Activated CD4-positive, alpha-beta memory T cell treated with anti-CD3 and anti-CD28 coated beads, Interleukin-2, amount 10 ng/mL, durations not matched to agents 7 days and 5 days (primary cell): ENCODE data around the gene PROS1. TPM values are rescaled to one million over a fixed set of nuclear protein-coding genes. Genes with fewer than 3 reads are reported as not detected.

Experiments
- CTCF ChIA-PET: fragments of 350-600 bp; sonication (Branson Sonifier 250); formaldehyde crosslinking; loops from one replicate; lab custom pipeline; 2021; ENCODE audit warnings: antibody characterized with exemption, inconsistent platforms; lab: Charles Lee
- POLR2A ChIA-PET: fragments of 350-600 bp; sonication (Branson Sonifier 250); formaldehyde crosslinking; loops from one replicate; lab custom pipeline; 2021; ENCODE audit warnings: antibody characterized with exemption; lab: Charles Lee
- DNase-seq: peaks from one replicate; pipeline ENCODE4 v3.0.0-alpha.2; 2020
- H3K27ac Mint-ChIP-seq: one replicate; pipeline ENCODE4 v1.8.0; 2021; ENCODE audit warnings: mild to moderate bottlenecking, mixed read lengths
- H3K27me3 Mint-ChIP-seq: one replicate; pipeline ENCODE4 v1.8.0; 2021; ENCODE audit warnings: mixed read lengths
- H3K36me3 Mint-ChIP-seq: one replicate; pipeline ENCODE4 v1.8.0; 2021; ENCODE audit warnings: low read depth, mixed read lengths
- H3K4me1 Mint-ChIP-seq: one replicate; pipeline ENCODE4 v1.8.0; 2021; ENCODE audit warnings: mixed read lengths
- H3K4me3 Mint-ChIP-seq: one replicate; pipeline ENCODE4 v1.8.0; 2021; ENCODE audit warnings: mild to moderate bottlenecking, mixed read lengths
- H3K9me3 Mint-ChIP-seq: one replicate; pipeline ENCODE4 v1.8.0; 2021; ENCODE audit warnings: mixed read lengths
- total RNA-seq, 2 experiments: library from RNA; stranded (reverse); gene quantifications; one replicate each; pipeline ENCODE4 v1.2.3, GENCODE V29; 2021

PROS1 gene
- under 1 TPM; 0.35 to 0.50 TPM for total RNA-seq

DNA sequence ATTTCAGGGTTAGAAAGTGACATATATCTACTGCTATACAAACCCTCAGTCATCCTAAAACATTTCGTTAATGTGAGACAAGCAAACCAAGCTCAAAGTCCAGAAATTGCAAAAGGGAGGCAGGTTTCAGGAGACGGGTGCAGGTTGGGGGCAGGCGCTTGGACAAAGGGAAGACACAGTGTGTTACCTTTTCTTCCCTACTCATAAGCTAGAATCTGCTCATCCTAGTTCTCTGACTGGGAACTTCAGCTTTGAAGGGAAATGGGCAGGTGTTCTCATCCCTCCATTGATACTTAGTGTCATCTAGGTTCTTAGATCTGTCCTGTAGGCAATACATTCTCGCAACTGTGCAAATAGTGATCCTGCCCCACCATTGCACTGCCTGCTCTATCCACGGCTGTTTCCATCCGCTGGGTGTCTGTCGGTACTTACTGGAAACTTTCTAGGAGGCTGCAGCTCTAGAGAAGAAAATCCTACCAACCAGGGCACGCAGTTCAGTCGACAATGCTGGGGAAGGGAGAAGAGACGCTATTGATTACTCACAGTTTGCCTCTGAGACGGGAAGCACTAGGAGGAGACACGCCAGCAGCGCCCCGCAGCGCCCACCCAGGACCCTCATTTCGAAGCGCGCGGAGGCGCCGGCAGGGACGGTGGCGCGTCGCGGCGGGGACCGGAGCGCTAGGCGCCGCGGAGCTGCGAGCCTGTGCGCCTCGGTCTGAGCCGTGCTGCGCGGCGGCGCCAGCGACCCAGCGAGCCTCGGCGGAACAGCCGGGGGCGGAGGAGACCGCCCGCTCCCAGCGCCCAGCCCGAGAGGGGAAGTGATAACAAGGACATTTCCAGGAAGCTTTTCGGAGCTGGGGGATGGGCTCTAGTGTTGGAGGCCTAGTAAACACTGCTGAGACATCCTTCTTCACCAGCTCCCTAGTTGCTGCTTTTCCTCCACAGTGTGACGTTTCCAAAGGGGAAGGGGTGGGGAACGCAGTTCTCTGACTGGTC, at the start of gene PROS1:
PROS1 (minus strand) TSS at position 766 of the 996 bp plus-strand sequence; CDS start at position 619, 147 bp downstream.
- no peaks in the 10 kb centered on the region for H3K9me3 Mint-ChIP-seq
- CTCF ChIA-PET: interaction anchor here (0.9 to 1.7 kb wide), 4 partner anchors 12 to 96 kb away, joined by 3 to 6 read pairs (median 4); no protein-coding TSS in a partner anchor
- POLR2A ChIA-PET: interaction anchor here (1.7 kb wide), 1 partner anchor 89 kb away, joined by 6 read pairs; the partner anchor contains the start of genes DHFR2 and NSUN3
- no peak within 1 kb of the TSS for H3K27ac Mint-ChIP-seq
- H3K4me1 Mint-ChIP-seq: peaks cover 10% of the 10 kb centered on the region
- no peaks in the 10 kb centered on the region for H3K36me3 Mint-ChIP-seq
- DNase-seq: peak; percentile 53
- peak within 1 kb of the TSS; percentile 76 for H3K4me3 Mint-ChIP-seq
- H3K27me3 Mint-ChIP-seq: peaks cover 7% of the 10 kb centered on the region

DNA sequence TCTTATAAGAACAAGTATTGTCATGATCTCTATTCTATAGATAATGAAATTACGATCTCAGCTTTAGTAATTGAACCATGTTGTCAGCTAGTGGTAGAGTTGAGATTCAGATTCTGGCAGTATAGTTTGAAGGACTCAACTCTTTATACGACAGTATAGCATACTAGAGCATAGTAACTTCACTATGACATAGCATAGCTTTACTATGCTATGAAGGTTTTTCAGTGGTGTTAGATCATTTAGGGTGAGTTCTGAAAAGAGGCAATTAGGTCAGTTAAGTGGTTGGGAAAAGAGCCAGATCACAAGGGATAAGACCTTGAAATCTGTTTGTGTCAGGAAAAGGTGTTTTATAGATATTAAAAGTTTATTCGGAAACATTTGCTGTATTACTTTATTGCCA, 46.6 kb upstream of the PROS1 start:
- peaks cover 6% of the 10 kb centered on the region for H3K36me3 Mint-ChIP-seq
- POLR2A ChIA-PET: no interaction called here
- H3K9me3 Mint-ChIP-seq: no peaks in the 10 kb centered on the region
- CTCF ChIA-PET: no interaction called here
- DNase-seq: no peak
- H3K4me1 Mint-ChIP-seq: peaks cover 2% of the 10 kb centered on the region
- H3K27ac Mint-ChIP-seq: no peak overlapping the region
- no peaks in the 10 kb centered on the region for H3K27me3 Mint-ChIP-seq
- no peak overlapping the region for H3K4me3 Mint-ChIP-seq

DNA sequence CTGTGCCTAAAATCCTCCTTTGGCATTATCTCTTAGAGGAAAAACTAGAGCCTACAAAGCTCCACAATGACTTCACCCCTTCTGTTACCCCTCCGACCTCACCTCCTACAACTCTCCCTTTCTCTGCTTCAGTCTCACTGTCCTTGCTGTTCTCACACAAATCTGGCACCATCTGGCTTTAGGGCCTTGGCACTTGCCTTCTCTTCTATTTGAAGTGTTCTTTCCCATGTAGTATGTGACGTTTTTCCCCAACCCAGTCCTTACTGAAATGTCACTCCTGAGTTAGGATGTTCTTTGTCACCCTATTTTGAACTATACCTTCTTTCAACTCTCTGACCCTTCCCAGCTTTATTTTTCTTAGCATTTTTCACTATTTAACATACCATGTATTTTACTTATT, 46.0 kb upstream of the PROS1 start:
- Mint-ChIP-seq H3K27ac (no peak overlapping the region), H3K4me3 (no peak overlapping the region), H3K27me3 (no peaks in the 10 kb centered on the region), H3K9me3 (peaks cover 3% of the 10 kb centered on the region), H3K4me1 (peaks cover 7% of the 10 kb centered on the region), H3K36me3 (peaks cover 11% of the 10 kb centered on the region)
- no peak for DNase-seq
- ChIA-PET POLR2A (no interaction called here), CTCF (no interaction called here)

DNA sequence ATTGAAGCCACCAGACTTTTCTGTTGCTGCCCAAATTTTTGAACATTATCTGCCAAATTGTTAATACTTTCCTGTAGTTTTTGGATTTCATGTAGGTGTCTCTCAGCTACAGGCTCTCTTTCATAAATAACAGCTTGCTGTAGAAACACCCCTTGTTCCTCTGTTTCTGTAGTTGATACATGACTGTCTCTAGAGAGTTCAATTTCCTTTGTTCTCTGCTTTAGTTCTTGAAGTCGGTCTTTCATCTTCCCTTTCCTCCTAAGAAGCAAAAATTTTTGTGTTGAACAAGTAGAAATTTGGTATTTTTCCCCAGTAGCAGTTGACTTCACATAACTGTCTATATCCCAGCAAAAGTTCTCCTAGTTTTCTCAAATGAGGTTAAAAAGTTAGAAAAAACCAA, 41.3 kb upstream of the PROS1 start:
- Mint-ChIP-seq H3K27me3 (no peaks in the 10 kb centered on the region), H3K36me3 (peaks cover 25% of the 10 kb centered on the region), H3K27ac (no peak overlapping the region), H3K4me1 (peaks cover 29% of the 10 kb centered on the region), H3K4me3 (no peak overlapping the region), H3K9me3 (peaks cover 3% of the 10 kb centered on the region)
- no peak for DNase-seq
- ChIA-PET CTCF (interaction anchor here (2.7 kb wide), 1 partner anchor 47 kb away, joined by 11 read pairs; the partner anchor contains the start of genes DHFR2 and NSUN3), POLR2A (no interaction called here)

DNA sequence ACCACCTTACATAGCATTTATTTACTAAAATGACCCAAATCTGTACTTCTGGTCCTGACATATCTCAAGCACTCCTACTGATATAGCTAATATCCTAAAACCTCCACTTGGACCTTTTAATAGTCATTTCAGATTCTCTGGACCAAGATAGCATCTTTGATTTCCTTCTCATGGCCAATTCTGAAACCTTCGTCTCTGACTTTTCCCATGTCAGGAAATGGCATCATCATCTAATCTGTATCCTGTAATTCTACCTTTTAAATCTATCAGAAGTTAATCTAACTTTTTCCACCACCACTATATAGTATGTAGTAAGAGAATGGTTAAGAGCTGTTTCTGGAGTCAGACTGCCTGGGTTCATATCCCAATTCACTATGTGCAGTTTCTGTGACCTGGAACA, 38.5 kb upstream of the PROS1 start:
- POLR2A ChIA-PET: interaction anchor here (2.1 kb wide), 1 partner anchor 50 kb away, joined by 11 read pairs; the partner anchor contains the start of genes DHFR2 and NSUN3
- DNase-seq: no peak
- Mint-ChIP-seq H3K27ac (peak overlapping the region; percentile 80), H3K4me1 (peaks cover 36% of the 10 kb centered on the region), H3K27me3 (no peaks in the 10 kb centered on the region), H3K4me3 (no peak overlapping the region), H3K9me3 (peaks cover 3% of the 10 kb centered on the region), H3K36me3 (peaks cover 19% of the 10 kb centered on the region)
- CTCF ChIA-PET: interaction anchor here (2.7 kb wide), 1 partner anchor 50 kb away, joined by 11 read pairs; the partner anchor contains the start of genes DHFR2 and NSUN3

DNA sequence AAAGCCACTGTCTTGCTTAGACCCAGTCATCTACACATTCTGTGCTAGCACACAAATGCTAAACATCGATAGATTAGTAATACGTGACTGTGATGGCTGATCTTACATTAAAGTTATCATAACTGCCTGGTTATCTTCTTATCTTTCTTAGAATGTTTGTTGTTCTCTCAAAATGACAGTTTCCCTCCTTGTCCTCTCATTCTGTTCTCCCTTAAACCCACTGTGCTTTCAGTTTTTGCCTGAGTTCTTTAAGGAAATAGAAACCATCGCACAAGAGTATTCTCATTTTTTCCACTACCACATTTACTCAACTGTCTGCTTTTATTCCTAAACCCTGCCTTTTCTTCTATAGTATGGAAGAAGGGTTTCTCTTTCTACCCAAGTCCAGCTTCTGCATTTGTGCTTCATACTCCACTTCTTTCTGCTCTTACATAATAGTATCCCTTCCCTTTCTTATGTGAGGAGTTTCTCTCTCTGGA, 37.6 kb upstream of the PROS1 start:
- peak overlapping the region; percentile 61 for H3K4me3 Mint-ChIP-seq
- CTCF ChIA-PET: interaction anchor here (1.0 to 1.2 kb wide), 2 partner anchors 58 to 60 kb away, joined by 3 read pairs; no protein-coding TSS in a partner anchor

DNA sequence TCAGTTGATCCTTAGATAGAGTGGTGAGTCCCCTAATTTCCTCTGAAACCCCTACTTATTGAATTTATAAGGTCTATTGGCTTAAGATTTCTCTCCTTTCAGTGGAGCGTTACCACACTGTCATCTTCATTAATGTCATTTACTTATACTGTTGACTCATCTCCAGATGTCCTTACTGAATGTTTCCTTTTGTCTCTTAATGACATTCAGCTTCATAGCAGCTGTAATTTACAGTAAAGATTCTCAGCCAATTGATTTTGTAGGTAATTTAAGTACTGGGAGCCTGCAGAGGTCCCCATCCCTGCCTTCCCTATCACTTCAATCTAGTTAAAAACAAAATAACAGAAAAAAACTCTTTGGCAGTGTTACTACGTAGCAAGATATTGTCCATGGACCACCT, 35.9 kb upstream of the PROS1 start:
- Mint-ChIP-seq H3K27ac (no peak overlapping the region), H3K4me1 (peaks cover 31% of the 10 kb centered on the region), H3K4me3 (no peak overlapping the region), H3K27me3 (no peaks in the 10 kb centered on the region), H3K36me3 (peaks cover 13% of the 10 kb centered on the region), H3K9me3 (no peaks in the 10 kb centered on the region)
- ChIA-PET CTCF (interaction anchor here (0.6 kb wide), 1 partner anchor 21 kb away, joined by 3 read pairs; no protein-coding TSS in a partner anchor), POLR2A (interaction anchor here (1.6 kb wide), 1 partner anchor 53 kb away, joined by 8 read pairs; the partner anchor contains the start of genes DHFR2 and NSUN3)
- DNase-seq: no peak

More for the DNA sequence above, 37.6 kb upstream of the PROS1 start:
- peaks cover 19% of the 10 kb centered on the region for H3K36me3 Mint-ChIP-seq
- H3K9me3 Mint-ChIP-seq: peaks cover 3% of the 10 kb centered on the region
- no peak for DNase-seq
- POLR2A ChIA-PET: interaction anchor here (2.1 kb wide), 1 partner anchor 51 kb away, joined by 11 read pairs; the partner anchor contains the start of genes DHFR2 and NSUN3
- peak overlapping the region; percentile 80 for H3K27ac Mint-ChIP-seq
- peaks cover 36% of the 10 kb centered on the region for H3K4me1 Mint-ChIP-seq
- no peaks in the 10 kb centered on the region for H3K27me3 Mint-ChIP-seq

DNA sequence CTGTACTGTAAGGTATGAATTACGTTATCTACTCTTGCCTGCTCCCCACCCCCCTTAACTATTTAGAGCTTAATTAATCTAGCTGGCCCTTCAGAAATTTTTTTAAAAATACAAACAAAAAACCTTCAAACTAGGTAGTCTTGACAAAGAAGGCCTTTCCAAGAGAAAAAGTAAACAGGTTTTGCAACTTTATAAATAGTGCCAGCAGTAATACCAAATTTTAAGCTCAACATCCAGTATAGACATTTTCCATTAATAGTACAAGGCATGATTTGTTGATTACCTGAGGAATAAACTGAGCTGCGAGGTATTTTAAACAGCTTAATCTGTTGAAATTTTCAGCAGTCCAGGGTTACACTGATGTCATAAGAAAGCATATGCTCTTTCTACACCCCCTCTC, 34.6 kb upstream of the PROS1 start:
- Mint-ChIP-seq H3K9me3 (no peaks in the 10 kb centered on the region), H3K4me1 (peaks cover 34% of the 10 kb centered on the region), H3K4me3 (no peak overlapping the region), H3K27ac (no peak overlapping the region), H3K36me3 (peaks cover 8% of the 10 kb centered on the region), H3K27me3 (no peaks in the 10 kb centered on the region)
- ChIA-PET POLR2A (interaction anchor here (3.0 kb wide), 1 partner anchor 55 kb away, joined by 19 read pairs; the partner anchor contains the start of genes DHFR2 and NSUN3), CTCF (interaction anchor here (0.9 to 1.5 kb wide), 5 partner anchors 10 to 242 kb away, joined by 3 to 5 read pairs (median 3); partner anchors contain the start of genes DHFR2 and NSUN3)
- DNase-seq: no peak

DNA sequence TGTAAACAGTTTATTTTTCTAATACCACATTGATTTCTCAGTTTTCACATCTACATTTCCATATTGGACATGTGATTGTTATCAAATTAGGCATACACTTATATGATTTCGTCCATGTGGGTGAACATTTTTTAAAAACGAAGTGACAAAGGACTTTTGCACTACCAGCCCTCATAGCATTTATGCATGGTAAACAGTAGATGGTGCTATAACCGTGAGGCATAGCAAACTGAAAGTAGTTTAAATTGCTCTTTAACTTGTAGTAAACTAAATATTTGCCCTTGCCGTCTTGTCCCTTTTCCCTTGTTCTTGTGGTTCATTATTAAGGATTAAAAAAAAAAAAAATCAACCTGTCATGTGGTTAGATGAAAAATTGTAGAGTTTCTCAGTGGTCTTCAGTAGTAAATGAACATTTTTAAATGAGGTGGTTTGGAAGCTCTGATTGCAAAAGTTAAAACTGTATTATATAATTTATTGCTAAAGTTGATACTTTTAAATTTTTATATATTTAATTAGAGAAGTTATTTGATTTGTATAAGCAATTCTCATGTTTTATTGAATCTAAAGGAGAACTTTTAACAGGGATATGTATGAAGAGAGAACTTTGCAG, 30.7 kb upstream of the PROS1 start:
- Mint-ChIP-seq H3K27ac (no peak overlapping the region), H3K4me3 (peak overlapping the region; percentile 46), H3K4me1 (peaks cover 6% of the 10 kb centered on the region), H3K27me3 (no peaks in the 10 kb centered on the region), H3K36me3 (no peaks in the 10 kb centered on the region), H3K9me3 (no peaks in the 10 kb centered on the region)
- CTCF ChIA-PET: interaction anchor here (0.7 to 1.8 kb wide), 5 partner anchors 9 to 1822 kb away, joined by 3 to 8 read pairs (median 3); no protein-coding TSS in a partner anchor
- POLR2A ChIA-PET: interaction anchor here (1.0 kb wide), 1 partner anchor 59 kb away, joined by 8 read pairs; the partner anchor contains the start of genes DHFR2 and NSUN3
- DNase-seq: no peak

DNA sequence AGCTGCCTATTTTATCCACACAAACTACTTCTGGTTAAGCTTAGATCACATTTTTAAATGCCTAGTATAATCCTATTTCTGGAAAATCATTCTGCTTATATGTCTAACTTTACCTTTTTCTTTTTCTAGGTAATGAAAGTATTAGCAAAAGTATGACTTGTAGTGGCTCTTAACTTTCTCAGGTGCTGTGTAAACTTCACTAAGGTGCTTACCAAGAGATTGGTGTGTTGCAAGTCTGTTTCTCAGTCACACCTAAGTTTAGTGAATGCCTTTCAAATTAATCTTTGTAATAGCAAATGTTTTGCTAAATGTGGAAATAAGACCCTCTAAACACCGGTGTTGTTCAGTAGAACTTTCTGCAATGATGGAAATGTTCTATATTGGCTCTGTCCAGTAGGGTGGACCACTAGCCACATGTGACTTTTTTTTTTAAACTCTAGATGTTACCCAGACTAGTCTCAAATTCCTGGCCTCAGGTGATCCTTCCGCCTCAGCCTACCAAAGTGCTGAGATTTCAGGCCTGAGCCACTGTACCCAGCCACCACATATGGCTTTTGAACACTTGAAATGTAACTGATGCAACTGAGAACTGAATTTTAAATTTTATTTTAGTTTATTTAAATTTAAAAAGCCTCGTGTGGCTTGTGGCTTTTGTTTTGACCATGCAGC, 28.3 kb upstream of the PROS1 start:
- no peaks in the 10 kb centered on the region for H3K36me3 Mint-ChIP-seq
- no peak overlapping the region for H3K27ac Mint-ChIP-seq
- ChIA-PET POLR2A (interaction anchor here (2.5 kb wide), 1 partner anchor 61 kb away, joined by 8 read pairs; the partner anchor contains the start of genes DHFR2 and NSUN3), CTCF (interaction anchor here (1.7 to 3.5 kb wide), 2 partner anchors 61 to 67 kb away, joined by 8 to 10 read pairs; partner anchors contain the start of genes DHFR2 and NSUN3)
- no peak for DNase-seq
- peaks cover 3% of the 10 kb centered on the region for H3K4me1 Mint-ChIP-seq
- H3K4me3 Mint-ChIP-seq: no peak overlapping the region
- no peaks in the 10 kb centered on the region for H3K9me3 Mint-ChIP-seq
- H3K27me3 Mint-ChIP-seq: no peaks in the 10 kb centered on the region

DNA sequence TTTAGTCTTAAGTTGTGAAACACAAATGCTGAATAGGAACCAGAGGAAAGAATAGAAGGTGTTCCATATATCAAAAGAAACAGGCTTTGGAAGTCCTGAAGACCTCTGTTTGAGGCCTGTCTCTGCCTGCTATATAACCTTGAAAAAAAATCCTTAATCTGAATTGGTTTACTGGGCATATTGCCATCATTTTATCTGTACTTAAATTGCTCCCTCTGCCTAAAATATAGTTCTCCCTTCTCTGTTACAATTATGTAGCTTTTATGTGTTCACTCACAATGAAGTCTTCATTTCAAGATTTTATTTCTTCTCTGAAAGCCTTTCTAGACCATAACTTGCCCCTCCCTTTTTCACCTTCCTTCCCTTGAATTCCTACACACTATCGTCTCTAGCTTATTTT, 27.5 kb upstream of the PROS1 start:
- H3K4me1 Mint-ChIP-seq: peaks cover 3% of the 10 kb centered on the region
- ChIA-PET POLR2A (interaction anchor here (2.6 kb wide), 1 partner anchor 62 kb away, joined by 14 read pairs; the partner anchor contains the start of genes DHFR2 and NSUN3), CTCF (interaction anchor here (3.5 kb wide), 1 partner anchor 62 kb away, joined by 10 read pairs; the partner anchor contains the start of genes DHFR2 and NSUN3)
- no peak overlapping the region for H3K4me3 Mint-ChIP-seq
- no peaks in the 10 kb centered on the region for H3K36me3 Mint-ChIP-seq
- DNase-seq: no peak
- H3K27me3 Mint-ChIP-seq: no peaks in the 10 kb centered on the region
- H3K27ac Mint-ChIP-seq: no peak overlapping the region
- H3K9me3 Mint-ChIP-seq: no peaks in the 10 kb centered on the region
